ENCODE measurements around the gene IL3RA.

Gene IL3RA

GRCh38 chrX:1385253-1386223, 49.0 kb downstream of the IL3RA start:
- FAIRE-seq: no peak

GRCh38 chrX:1386338-1387127, 49.9 kb downstream of the IL3RA start:
- no peak for FAIRE-seq

GRCh38 chrX:1387141-1387776, 50.7 kb downstream of the IL3RA start:
- no peak for FAIRE-seq

- no peak for FAIRE-seq
These were observed 52.1 kb downstream of the IL3RA start for GRCh38 chrX:1388651-1389050.

GRCh38 chrX:1389181-1389992, 52.8 kb downstream of the IL3RA start:
- FAIRE-seq: no peak

- no peak for FAIRE-seq
These were observed 53.4 kb downstream of the IL3RA start for GRCh38 chrX:1389993-1390285.

- FAIRE-seq: no peak
These were observed 54.2 kb downstream of the IL3RA start for GRCh38 chrX:1390621-1391369.

GRCh38 chrX:1391370-1391706, 54.8 kb downstream of the IL3RA start:
- FAIRE-seq: no peak

GRCh38 chrX:1391707-1392375, 55.3 kb downstream of the IL3RA start, which contains the start of gene SLC25A6:
Gene SLC25A6, minus strand, starts transcription at chrX:1392113. Its CDS starts 104 bp downstream, at chrX:1392009.
- no peak for FAIRE-seq

- FAIRE-seq: no peak
These were observed 55.9 kb downstream of the IL3RA start for GRCh38 chrX:1392376-1393068.

- no peak for FAIRE-seq
These were observed 57.5 kb downstream of the IL3RA start for GRCh38 chrX:1393871-1394615.

- FAIRE-seq: no peak
These were observed 58.3 kb downstream of the IL3RA start for GRCh38 chrX:1394731-1395501.

GRCh38 chrX:1395646-1396216, 59.1 kb downstream of the IL3RA start:
- no peak for FAIRE-seq

GRCh38 chrX:1397001-1397400, 60.4 kb downstream of the IL3RA start:
- FAIRE-seq: no peak

- no peak for FAIRE-seq
These were observed 61.1 kb downstream of the IL3RA start for GRCh38 chrX:1397441-1398270.

GRCh38 chrX:1398431-1399340, 62.1 kb downstream of the IL3RA start:
- no peak for FAIRE-seq

- no peak for FAIRE-seq
These were observed 63.5 kb downstream of the IL3RA start for GRCh38 chrX:1400049-1400448.
